ENCODE results near the gene PACS2.

- TF ChIP-seq POLR2AphosphoS5 (IDR thresholded peaks at IDR 0.05), result no peak
- TF ChIP-seq, protein P1, sequence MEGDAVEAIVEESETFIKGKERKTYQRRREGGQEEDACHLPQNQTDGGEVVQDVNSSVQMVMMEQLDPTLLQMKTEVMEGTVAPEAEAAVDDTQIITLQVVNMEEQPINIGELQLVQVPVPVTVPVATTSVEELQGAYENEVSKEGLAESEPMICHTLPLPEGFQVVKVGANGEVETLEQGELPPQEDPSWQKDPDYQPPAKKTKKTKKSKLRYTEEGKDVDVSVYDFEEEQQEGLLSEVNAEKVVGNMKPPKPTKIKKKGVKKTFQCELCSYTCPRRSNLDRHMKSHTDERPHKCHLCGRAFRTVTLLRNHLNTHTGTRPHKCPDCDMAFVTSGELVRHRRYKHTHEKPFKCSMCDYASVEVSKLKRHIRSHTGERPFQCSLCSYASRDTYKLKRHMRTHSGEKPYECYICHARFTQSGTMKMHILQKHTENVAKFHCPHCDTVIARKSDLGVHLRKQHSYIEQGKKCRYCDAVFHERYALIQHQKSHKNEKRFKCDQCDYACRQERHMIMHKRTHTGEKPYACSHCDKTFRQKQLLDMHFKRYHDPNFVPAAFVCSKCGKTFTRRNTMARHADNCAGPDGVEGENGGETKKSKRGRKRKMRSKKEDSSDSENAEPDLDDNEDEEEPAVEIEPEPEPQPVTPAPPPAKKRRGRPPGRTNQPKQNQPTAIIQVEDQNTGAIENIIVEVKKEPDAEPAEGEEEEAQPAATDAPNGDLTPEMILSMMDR (IDR thresholded peaks at IDR 0.05), result no peak
Observed at GRCh38 chr14:105386581-105387529, 72.3 kb downstream of the PACS2 start.

Data from breast epithelium (tissue), 3 donors.